SK-N-SH (cell line): ENCODE measurements around the gene OLFM2. TPM values are rescaled to one million over a fixed set of nuclear protein-coding genes. Genes with fewer than 3 reads are reported as not detected.
A peak's percentile ranks its signal among the peaks of the same experiment; 100 is the strongest.

Experiments
- CTCF ChIA-PET: fragments of 300-600, 350-600 bp; formaldehyde crosslinking; extraction: SDS; loops from one replicate; lab custom pipeline; 2021; lab: Yijun Ruan, JAX
- POLR2A ChIA-PET: fragments of 350-600 bp; sonication (Branson Sonifier 250); formaldehyde crosslinking; extraction: SDS; loops from one replicate; lab custom pipeline; 2020; ENCODE audit warnings: antibody characterized with exemption, inconsistent platforms; lab: Yijun Ruan, JAX
- DNase-seq: peaks from one replicate; pipeline ENCODE4 v3.0.0; 2012
- H2AFZ ChIP-seq: fragments of 200-600 bp; sonication (generic); 2 replicates; pipeline ENCODE4 v1.8.1; 2016; ENCODE audit warnings: antibody characterized with exemption, mild to moderate bottlenecking, low read depth
- H3F3A ChIP-seq: fragments of 200-600 bp; sonication (generic); replicated peaks from 2 replicates; pipeline ENCODE3; 2016; ENCODE audit warnings: antibody characterized with exemption, mild to moderate bottlenecking; ENCODE audit not compliant: insufficient read depth
- H3K27ac ChIP-seq, 2 experiments: fragments of 200-500 bp in 1 of 2; fragments of 200-600 bp in 1 of 2; sonication (Bioruptor generic) in 1 of 2; sonication (generic), shearing (Covaris generic) in 1 of 2; 2 replicates each; pipeline versions ENCODE4 v1.5.1 to v1.6.1; 2014 to 2016; ENCODE audit warnings: low read depth in 2 of 2, inconsistent platforms in 1 of 2, low read length in 1 of 2, mild to moderate bottlenecking in 1 of 2, mixed read lengths in 1 of 2
- H3K27me3 ChIP-seq: fragments of 200-600 bp; sonication (generic), shearing (Covaris generic); 2 replicates; pipeline ENCODE4 v1.6.1; 2016; ENCODE audit warnings: mixed run types; ENCODE audit not compliant: insufficient read depth
- H3K36me3 ChIP-seq, 2 experiments: fragments of 200-500 bp in 1 of 2; fragments of 200-600 bp in 1 of 2; sonication (Bioruptor generic) in 1 of 2; sonication (generic) in 1 of 2; replicated peaks in 1 of 2; 2 replicates each; pipeline versions ENCODE3 to v1.5.1; 2014 to 2016; ENCODE audit warnings: low read length in 1 of 2, mild to moderate bottlenecking in 1 of 2; ENCODE audit not compliant: insufficient read depth in 2 of 2, control insufficient read depth in 1 of 2
- H3K4me1 ChIP-seq, 2 experiments: fragments of 200-500 bp in 1 of 2; fragments of 200-600 bp in 1 of 2; sonication (Bioruptor generic) in 1 of 2; sonication (generic), shearing (Covaris generic) in 1 of 2; 2 replicates each; pipeline versions ENCODE4 v1.5.1 to v1.6.1; 2014 to 2016; ENCODE audit warnings: low read depth in 1 of 2, low read length in 1 of 2, mixed run types in 1 of 2; ENCODE audit not compliant: insufficient read depth in 2 of 2, control insufficient read depth in 1 of 2
- H3K4me2 ChIP-seq: fragments of 200-600 bp; sonication (generic), shearing (Covaris generic); 2 replicates; pipeline ENCODE4 v1.6.1; 2017; ENCODE audit warnings: mixed run types
- H3K4me3 ChIP-seq, 2 experiments: fragments of 200-500 bp in 1 of 2; fragments of 200-600 bp in 1 of 2; sonication (Bioruptor generic) in 1 of 2; sonication (generic), shearing (Covaris generic) in 1 of 2; 2 replicates each; pipeline versions ENCODE4 v1.5.1 to v1.8.1; 2014 to 2016; ENCODE audit warnings: low read depth in 2 of 2, inconsistent platforms in 1 of 2, low read length in 1 of 2, mild to moderate bottlenecking in 1 of 2, mixed read lengths in 1 of 2, moderate library complexity in 1 of 2
- H3K79me2 ChIP-seq: fragments of 200-600 bp; sonication (generic); 2 replicates; pipeline ENCODE4 v1.8.1; 2017; ENCODE audit warnings: mild to moderate bottlenecking; ENCODE audit not compliant: insufficient read depth
- H3K9ac ChIP-seq: fragments of 200-600 bp; sonication (generic); 2 replicates; pipeline ENCODE4 v1.6.1; 2017; ENCODE audit warnings: mixed run types
- H3K9me2 ChIP-seq: fragments of 200-600 bp; sonication (generic); 2 replicates; pipeline ENCODE4 v1.6.1; 2017; ENCODE audit warnings: mixed run types
- H3K9me3 ChIP-seq: fragments of 200-600 bp; sonication (generic); 2 replicates; pipeline ENCODE4 v1.6.1; 2017; ENCODE audit warnings: mixed run types, mild to moderate bottlenecking, moderate library complexity
- H4K20me1 ChIP-seq: fragments of 200-600 bp; sonication (generic); 2 replicates; pipeline ENCODE4 v1.6.1; 2017; ENCODE audit warnings: mild to moderate bottlenecking, mixed run types; ENCODE audit not compliant: insufficient read depth
- EP300 ChIP-seq, 2 experiments: IDR thresholded peaks; 2 replicates each; pipeline versions ENCODE4 v1.4.0 to v1.6.1; 2012; ENCODE audit warnings: borderline replicate concordance in 1 of 2, low read depth in 1 of 2, low read length in 1 of 2
- EZH2phosphoT487 ChIP-seq: fragments of 200-600 bp; sonication (generic); IDR thresholded peaks from 2 replicates; pipeline ENCODE4 v1.6.1; 2017; ENCODE audit warnings: low read depth, mixed run types, mild to moderate bottlenecking, antibody characterized with exemption, moderate library complexity, borderline replicate concordance
- JUND ChIP-seq: IDR thresholded peaks from 2 replicates; pipeline ENCODE4 v1.4.0; 2012
- MXI1 ChIP-seq: IDR thresholded peaks from 2 replicates; pipeline ENCODE4 v1.6.1; 2012; ENCODE audit warnings: mild to moderate bottlenecking, low read depth, low read length, improper control_type of control experiment
- NRF1 ChIP-seq: IDR thresholded peaks from 2 replicates; pipeline ENCODE4 v1.6.1; 2012; ENCODE audit warnings: low read depth, mild to moderate bottlenecking, low read length
- POLR2AphosphoS5 ChIP-seq: IDR thresholded peaks from 2 replicates; pipeline ENCODE4 v1.6.1; 2012; ENCODE audit warnings: low read depth, low read length
- RAD21 ChIP-seq: IDR thresholded peaks from 2 replicates; pipeline ENCODE4 v1.6.1; 2012; ENCODE audit warnings: mild to moderate bottlenecking, low read length
- RFX5 ChIP-seq: IDR thresholded peaks from 2 replicates; pipeline ENCODE4 v1.6.1; 2012; ENCODE audit warnings: mild to moderate bottlenecking, improper control_type of control experiment, low read length
- RXRA ChIP-seq: IDR thresholded peaks from 2 replicates; pipeline ENCODE4 v1.4.0; 2012; ENCODE audit warnings: low read depth, mild to moderate bottlenecking, borderline replicate concordance
- SMC3 ChIP-seq: IDR thresholded peaks from 2 replicates; pipeline ENCODE4 v1.6.1; 2012; ENCODE audit warnings: low read depth, low read length, improper control_type of control experiment
- TEAD4 ChIP-seq: IDR thresholded peaks from 2 replicates; pipeline ENCODE4 v1.4.0; 2012; ENCODE audit warnings: mild to moderate bottlenecking, borderline replicate concordance; ENCODE audit not compliant: insufficient read depth
- WGBS: methylation state at CpG from one replicate; pipeline ENCODE4 v1.1.6; 2017; ENCODE audit warnings: low lambda C conversion rate; 5-methylcytosine and 5-hydroxymethylcytosine counted together
- polyA plus RNA-seq, 3 experiments: library from polyadenylated mRNA; depleted of rRNA; stranded (reverse); fragments of >200 nt; gene quantifications; 2 replicates each; pipeline ENCODE4 v1.2.3, GENCODE V29; 2012
- TF ChIP-seq, protein P1 (sequence below): fragments of 150-350 bp; IDR thresholded peaks from 2 replicates; pipeline ENCODE4 v1.6.1; 2016; ENCODE audit warnings: mild to moderate bottlenecking, low read depth, low read length
- TF ChIP-seq, protein P2 (sequence below): fragments of 150-350 bp; IDR thresholded peaks from 2 replicates; pipeline ENCODE4 v1.6.1; 2017; ENCODE audit warnings: antibody characterized with exemption, low read length, low read depth, borderline replicate concordance
- TF ChIP-seq, protein P3 (sequence below): IDR thresholded peaks from 2 replicates; pipeline ENCODE4 v1.4.0; 2012; ENCODE audit warnings: low read depth
- TF ChIP-seq, protein P4 (sequence below): IDR thresholded peaks from 2 replicates; pipeline ENCODE4; 2012

The OLFM2 gene
- polyA plus RNA-seq, 1 of the 3 experiments (the other 2 are of a cell fraction): 10.7 TPM

DNA sequence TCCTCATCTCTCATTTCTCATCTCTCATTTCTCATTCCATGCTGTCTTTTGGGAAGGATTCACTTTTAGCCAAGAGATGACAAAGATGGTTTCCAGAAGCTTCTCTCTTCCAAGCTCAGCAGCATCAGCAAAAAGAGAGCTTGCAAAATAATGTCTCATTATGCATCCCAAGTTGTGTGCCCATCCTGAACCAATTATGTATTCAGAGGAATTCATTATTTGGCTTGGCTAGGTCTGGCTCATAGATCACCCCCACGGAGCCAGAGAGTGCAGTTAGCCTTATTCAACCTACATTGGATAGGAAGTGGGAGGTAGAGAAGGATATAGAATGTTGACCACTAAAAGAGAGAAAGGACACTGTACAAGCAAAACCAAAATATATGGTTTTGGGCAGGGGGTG, 5.4 kb upstream of the OLFM2 start:
- Histone ChIP-seq H3K4me1 (peaks cover 10 to 11% of the 10 kb centered on the region in 2 experiments; a peak in 2 of 4 replicates), H3K79me2 (no peaks in the 10 kb centered on the region), H3K9me3 (no peaks in the 10 kb centered on the region), H3K27me3 (peaks cover 8% of the 10 kb centered on the region; the same call in 1 of the 2 replicates), H3K9ac (no peak overlapping the region), H2AFZ (no peak overlapping the region), H3K4me2 (no peak overlapping the region), H3K4me3 (no peak overlapping the region)
- 0% methylated on average over 1 of the region's 1 CpG for WGBS
- DNase-seq: no peak
- POLR2A ChIA-PET: no interaction called here
- TF ChIP-seq EZH2phosphoT487 (no peak), SMC3 (no peak), MXI1 (no peak), RFX5 (no peak), NRF1 (no peak), RXRA (no peak)
- TF ChIP-seq, protein P1, sequence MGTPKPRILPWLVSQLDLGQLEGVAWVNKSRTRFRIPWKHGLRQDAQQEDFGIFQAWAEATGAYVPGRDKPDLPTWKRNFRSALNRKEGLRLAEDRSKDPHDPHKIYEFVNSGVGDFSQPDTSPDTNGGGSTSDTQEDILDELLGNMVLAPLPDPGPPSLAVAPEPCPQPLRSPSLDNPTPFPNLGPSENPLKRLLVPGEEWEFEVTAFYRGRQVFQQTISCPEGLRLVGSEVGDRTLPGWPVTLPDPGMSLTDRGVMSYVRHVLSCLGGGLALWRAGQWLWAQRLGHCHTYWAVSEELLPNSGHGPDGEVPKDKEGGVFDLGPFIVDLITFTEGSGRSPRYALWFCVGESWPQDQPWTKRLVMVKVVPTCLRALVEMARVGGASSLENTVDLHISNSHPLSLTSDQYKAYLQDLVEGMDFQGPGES: no peak
- TF ChIP-seq, protein P2, sequence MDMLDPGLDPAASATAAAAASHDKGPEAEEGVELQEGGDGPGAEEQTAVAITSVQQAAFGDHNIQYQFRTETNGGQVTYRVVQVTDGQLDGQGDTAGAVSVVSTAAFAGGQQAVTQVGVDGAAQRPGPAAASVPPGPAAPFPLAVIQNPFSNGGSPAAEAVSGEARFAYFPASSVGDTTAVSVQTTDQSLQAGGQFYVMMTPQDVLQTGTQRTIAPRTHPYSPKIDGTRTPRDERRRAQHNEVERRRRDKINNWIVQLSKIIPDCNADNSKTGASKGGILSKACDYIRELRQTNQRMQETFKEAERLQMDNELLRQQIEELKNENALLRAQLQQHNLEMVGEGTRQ: no peak
- TF ChIP-seq, all 33 proteins: peak for 0
- Histone ChIP-seq H4K20me1 (no peaks in the 10 kb centered on the region), H3F3A (peaks cover 15% of the 10 kb centered on the region), H3K27ac (peak overlapping the region in 1 of 2 experiments; percentile 36; a peak in 1 of 4 replicates), H3K36me3 (no peaks in the 10 kb centered on the region), H3K9me2 (no peaks in the 10 kb centered on the region)
- CTCF ChIA-PET: no interaction called here

DNA sequence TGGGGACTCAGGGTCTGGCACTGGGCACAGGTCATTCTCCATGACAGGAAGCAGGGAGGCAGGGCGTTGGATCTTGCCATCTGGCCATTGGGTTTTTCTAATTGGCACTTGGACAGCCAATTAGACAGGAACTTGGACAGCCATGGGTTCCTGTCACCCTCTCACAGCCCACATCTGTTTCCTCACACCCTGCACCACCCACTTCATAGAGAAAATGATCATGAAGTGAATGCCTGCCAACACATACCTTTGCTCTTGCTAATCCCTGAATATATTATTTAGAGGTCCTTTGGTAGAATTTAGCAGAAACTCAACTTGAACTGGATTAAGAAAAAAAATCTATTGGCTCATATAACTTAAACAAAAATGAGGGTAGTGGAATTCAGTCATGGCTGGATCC, 4.9 kb upstream of the OLFM2 start:
- Histone ChIP-seq H3K4me1 (peaks cover 9 to 12% of the 10 kb centered on the region in 2 experiments; a peak in 2 of 4 replicates), H2AFZ (no peak overlapping the region), H3K4me3 (no peak overlapping the region), H3F3A (peaks cover 15% of the 10 kb centered on the region), H3K27me3 (peaks cover 9% of the 10 kb centered on the region; the same call in 1 of the 2 replicates), H3K79me2 (no peaks in the 10 kb centered on the region), H3K27ac (peak overlapping the region in 1 of 2 experiments; percentile 36; a peak in 1 of 4 replicates), H3K9me3 (no peaks in the 10 kb centered on the region), H3K9me2 (no peaks in the 10 kb centered on the region), H4K20me1 (no peaks in the 10 kb centered on the region), H3K9ac (no peak overlapping the region), H3K4me2 (no peak overlapping the region), H3K36me3 (no peaks in the 10 kb centered on the region)
- no peak for DNase-seq
- ChIA-PET POLR2A (no interaction called here), CTCF (no interaction called here)
- WGBS: 0% methylated on average over 1 of the region's 1 CpG
- TF ChIP-seq EP300 (IDR thresholded peaks at IDR 0.05; ENCODE audit: borderline replicate concordance in 1 of 2, low read depth in 1 of 2, low read length in 1 of 2) (no peak), NRF1 (no peak), RAD21 (no peak), POLR2AphosphoS5 (no peak), JUND (no peak), TEAD4 (no peak), EZH2phosphoT487 (no peak)
- TF ChIP-seq, protein P3, sequence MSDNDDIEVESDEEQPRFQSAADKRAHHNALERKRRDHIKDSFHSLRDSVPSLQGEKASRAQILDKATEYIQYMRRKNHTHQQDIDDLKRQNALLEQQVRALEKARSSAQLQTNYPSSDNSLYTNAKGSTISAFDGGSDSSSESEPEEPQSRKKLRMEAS: no peak
- TF ChIP-seq, protein P4, sequence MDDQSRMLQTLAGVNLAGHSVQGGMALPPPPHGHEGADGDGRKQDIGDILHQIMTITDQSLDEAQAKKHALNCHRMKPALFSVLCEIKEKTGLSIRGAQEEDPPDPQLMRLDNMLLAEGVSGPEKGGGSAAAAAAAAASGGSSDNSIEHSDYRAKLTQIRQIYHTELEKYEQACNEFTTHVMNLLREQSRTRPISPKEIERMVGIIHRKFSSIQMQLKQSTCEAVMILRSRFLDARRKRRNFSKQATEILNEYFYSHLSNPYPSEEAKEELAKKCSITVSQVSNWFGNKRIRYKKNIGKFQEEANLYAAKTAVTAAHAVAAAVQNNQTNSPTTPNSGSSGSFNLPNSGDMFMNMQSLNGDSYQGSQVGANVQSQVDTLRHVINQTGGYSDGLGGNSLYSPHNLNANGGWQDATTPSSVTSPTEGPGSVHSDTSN: no peak
- TF ChIP-seq, protein P1: no peak
